A673 (cell line): ENCODE data around the gene FIS1.

ENCODE experiments used
- CTCF ChIP-seq: fragments of 300-800, 200-600 bp; sonication (generic); conservative IDR thresholded peaks from 2 replicates; pipeline ENCODE4 v1.5.1; 2017; ENCODE audit warnings: low read depth, mild to moderate bottlenecking, antibody characterized with exemption, low read length, moderate library complexity, mixed read lengths
- EZH2 ChIP-seq: fragments of 200-600 bp; sonication (generic); IDR thresholded peaks from 2 replicates; pipeline ENCODE4 v1.6.1; 2017; ENCODE audit warnings: borderline replicate concordance, low read depth, mild to moderate bottlenecking, mixed read lengths, antibody characterized with exemption, low read length; ENCODE audit not compliant: poor library complexity, severe bottlenecking

GRCh38 chr7:101285171-101285570 is 40.3 kb upstream of the FIS1 start:
- TF ChIP-seq CTCF (no peak), EZH2 (no peak)
